ENCODE data around the gene THAP3. TPM values are rescaled to one million over a fixed set of nuclear protein-coding genes. Genes with fewer than 3 reads are reported as not detected.
"Not testable (repeated sequence)": the region's sequence is repeated elsewhere in the genome, so short reads cannot be mapped to it uniquely, and the experiment has no call there.

Gene THAP3
- total RNA-seq, 6 donors from 2014 or later, result 7.7 to 26.2 (median 17.3) TPM

DNA sequence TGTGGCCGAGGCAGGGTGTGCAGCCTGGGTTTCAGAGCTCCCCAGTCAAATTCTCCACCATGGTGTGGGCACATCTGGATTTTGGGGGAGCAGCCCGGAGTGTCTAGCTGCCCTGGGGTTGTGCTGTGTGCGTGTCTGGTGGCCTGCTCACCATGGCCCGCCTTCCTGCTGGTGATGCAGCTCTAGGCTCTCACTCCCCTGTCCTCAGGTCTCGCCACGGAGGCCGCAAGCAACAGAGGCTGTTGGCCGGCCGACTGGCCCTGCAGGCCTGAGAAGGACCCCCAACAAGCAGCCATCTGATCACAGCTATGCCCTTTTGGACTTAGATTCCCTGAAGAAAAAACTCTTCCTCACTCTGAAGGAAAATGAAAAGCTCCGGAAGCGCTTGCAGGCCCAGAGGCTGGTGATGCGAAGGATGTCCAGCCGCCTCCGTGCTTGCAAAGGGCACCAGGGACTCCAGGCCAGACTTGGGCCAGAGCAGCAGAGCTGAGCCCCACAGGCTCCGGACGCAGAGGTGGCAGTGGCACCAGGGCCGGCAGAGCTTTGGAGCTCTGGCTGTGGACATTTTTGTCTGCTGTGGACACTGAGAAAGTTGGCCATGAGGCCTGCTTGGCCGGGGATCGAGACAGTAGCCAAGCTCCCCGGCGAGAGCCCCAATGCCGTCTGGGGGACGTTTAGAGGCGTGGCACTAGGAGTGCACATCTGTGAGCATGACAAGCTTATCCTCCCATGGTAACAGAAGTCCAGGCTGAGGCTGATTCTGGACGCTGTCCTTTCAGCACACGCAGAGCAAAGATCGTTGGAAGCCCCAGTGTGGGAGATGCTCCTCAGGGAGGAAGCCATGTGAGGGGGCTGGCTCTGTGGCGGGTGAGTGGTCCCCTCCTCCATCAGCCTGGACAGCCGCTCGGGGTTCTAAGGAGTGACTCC, 8.2 kb downstream of the THAP3 start:
- DNase-seq (peak in 1 of 2 donors; percentile 58), ATAC-seq (ENCODE audit: low FRiP score in 2 of 2) (no peak)
- Histone ChIP-seq H3K4me1 (peaks cover 0 to 1% (median 0%) of the 10 kb centered on the region in 4 donors), H3K4me3 (no peak overlapping the region), H3K27me3 (no peaks in the 10 kb centered on the region), H3K36me3 (peaks cover 26 to 99% (median 83%) of the 10 kb centered on the region in 4 donors), H3K9me3 (no peaks in the 10 kb centered on the region), H3K27ac (no peak overlapping the region)
- WGBS, 2 donors, result 89 to 94% methylated on average over 24 to 27 of the region's 30 CpGs
- TF ChIP-seq EP300 (IDR thresholded peaks at IDR 0.05) (no peak), POLR2A (IDR thresholded peaks at IDR 0.05) (no peak), POLR2AphosphoS5 (IDR thresholded peaks at IDR 0.05) (no peak)
- TF ChIP-seq, protein P1, sequence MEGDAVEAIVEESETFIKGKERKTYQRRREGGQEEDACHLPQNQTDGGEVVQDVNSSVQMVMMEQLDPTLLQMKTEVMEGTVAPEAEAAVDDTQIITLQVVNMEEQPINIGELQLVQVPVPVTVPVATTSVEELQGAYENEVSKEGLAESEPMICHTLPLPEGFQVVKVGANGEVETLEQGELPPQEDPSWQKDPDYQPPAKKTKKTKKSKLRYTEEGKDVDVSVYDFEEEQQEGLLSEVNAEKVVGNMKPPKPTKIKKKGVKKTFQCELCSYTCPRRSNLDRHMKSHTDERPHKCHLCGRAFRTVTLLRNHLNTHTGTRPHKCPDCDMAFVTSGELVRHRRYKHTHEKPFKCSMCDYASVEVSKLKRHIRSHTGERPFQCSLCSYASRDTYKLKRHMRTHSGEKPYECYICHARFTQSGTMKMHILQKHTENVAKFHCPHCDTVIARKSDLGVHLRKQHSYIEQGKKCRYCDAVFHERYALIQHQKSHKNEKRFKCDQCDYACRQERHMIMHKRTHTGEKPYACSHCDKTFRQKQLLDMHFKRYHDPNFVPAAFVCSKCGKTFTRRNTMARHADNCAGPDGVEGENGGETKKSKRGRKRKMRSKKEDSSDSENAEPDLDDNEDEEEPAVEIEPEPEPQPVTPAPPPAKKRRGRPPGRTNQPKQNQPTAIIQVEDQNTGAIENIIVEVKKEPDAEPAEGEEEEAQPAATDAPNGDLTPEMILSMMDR (IDR thresholded peaks at IDR 0.05), result no peak

DNA sequence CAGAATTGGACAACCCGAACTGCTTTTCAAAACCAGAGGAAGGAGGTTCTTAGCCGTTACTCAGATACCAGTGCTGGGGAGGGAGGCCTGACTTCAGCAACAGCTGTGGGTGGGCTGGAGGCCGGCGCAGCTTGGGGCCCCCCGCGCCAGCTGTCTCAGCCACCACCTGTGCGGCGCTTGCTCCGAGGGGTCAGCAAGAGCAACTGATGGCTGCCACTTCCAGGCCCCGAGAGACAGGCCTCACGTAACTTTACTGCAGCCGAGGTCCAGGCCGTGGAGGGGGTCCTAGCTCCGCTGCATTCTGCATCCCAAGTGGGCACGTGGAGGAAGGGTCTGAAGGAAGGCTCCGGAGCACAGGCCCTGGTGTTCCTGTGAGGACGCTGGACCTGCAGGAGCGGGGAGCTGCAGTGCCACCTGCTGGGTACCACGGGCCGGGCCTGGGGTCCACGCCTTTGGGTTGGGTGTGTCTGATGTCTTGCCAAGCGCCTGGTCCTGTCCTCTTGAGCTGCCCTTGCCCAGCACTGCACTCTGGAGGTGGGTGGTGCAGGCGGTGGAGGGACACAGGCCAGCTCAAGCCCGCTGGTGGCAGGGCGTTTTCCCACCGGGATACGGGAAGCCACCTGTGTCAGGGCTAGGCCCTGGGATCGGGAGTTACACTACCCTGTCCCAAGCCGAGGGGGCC, 9.8 kb downstream of the THAP3 start:
- Histone ChIP-seq H3K27me3 (no peaks in the 10 kb centered on the region), H3K27ac (no peak overlapping the region), H3K4me1 (no peaks in the 10 kb centered on the region), H3K36me3 (peaks cover 26 to 100% (median 80%) of the 10 kb centered on the region in 4 donors), H3K9me3 (no peaks in the 10 kb centered on the region), H3K4me3 (no peak overlapping the region)
- 80% methylated on average over 10 to 24 of the region's 29 CpGs for WGBS, 2 donors
- TF ChIP-seq EP300 (IDR thresholded peaks at IDR 0.05) (no peak), POLR2AphosphoS5 (IDR thresholded peaks at IDR 0.05) (no peak)
- TF ChIP-seq, protein P1 (IDR thresholded peaks at IDR 0.05), result peak in 4 of 6 experiments; percentile 36 to 64 (median 50)
- DNase-seq (peak; percentile 73 to 89), ATAC-seq (ENCODE audit: low FRiP score in 2 of 2) (peak; percentile 32 to 62)

DNA sequence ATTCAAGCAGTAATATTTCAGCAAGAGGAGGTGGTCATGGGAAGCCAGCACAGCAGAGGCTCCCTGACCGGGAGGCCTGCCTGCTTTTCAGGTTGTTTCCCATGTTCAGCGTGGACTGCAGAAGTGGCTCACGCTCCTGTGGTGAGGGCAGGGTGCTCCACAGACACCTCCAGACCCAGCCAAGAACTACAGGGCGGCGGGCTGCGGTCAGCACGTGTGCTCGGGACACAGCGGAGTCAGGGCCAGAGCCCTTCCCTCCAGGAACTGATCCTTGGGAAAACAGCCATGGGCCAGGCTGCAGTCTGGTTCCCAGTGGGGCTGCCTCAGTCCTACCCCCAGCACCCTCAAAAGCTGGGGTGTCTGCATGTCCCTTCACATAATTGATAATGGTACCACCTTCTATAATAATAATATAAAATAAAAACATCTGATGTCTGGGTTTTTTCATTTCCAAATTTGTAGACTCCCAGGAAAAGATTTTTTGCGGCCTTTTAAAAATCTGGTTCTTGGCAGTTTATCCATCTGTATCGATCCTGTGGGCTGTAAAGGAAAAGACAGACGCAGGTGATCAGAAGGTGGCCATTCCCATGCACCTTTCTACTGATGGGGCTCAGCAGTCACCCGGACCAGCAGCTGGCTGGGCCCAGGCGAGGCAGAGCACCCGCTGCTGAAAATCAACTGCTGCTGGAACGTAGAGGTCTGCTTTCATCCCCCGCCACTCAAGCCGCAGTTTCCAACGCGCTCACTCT, 10.7 kb downstream of the THAP3 start:
- TF ChIP-seq EP300 (IDR thresholded peaks at IDR 0.05) (no peak), POLR2AphosphoS5 (IDR thresholded peaks at IDR 0.05) (no peak), POLR2A (IDR thresholded peaks at IDR 0.05) (no peak)
- TF ChIP-seq, protein P1 (IDR thresholded peaks at IDR 0.05), result no peak

DNA sequence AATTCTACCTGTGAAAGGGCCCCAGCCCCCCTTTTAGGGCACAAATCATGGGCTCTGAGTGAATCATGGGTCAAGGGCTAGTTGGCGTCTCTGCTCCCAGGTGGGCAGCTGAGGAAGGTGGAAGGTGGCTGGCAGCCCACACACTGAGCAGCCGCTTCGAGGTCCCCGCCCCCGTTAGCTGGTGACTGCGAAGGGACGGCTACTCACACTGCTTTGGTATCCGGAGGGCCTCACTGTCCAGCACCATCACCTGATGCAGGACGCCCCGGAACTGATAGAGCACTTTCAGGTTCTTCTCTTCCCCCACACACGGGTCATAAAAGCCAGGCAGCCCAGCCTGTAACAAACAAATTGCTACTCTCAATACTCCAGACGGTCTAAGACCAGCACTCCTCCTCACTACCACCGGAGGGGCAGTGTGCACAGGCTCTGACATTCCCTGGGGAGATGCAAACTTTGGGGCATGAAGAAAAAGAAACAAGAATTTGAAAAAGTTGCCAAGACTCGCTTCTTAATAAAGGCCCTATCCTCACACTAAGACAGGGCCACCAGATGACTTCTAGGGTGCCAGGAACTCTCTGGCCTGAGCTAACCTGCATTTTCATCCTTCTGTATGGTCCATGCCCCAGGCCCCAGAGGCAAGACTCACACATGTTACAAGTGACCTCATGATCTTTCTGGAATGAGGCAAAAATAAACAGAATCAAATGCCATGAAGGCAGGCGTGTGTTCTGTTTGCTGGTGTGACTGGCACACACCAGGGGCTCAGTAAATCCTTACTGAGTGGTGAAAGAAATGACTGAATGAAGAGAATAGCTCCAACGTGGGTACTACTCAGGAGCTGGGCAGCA, 11.5 kb downstream of the THAP3 start:
- 84 to 85% methylated on average over 13 to 16 of the region's 16 CpGs for WGBS, 2 donors

More for the DNA sequence above, 10.7 kb downstream of the THAP3 start:
- peaks cover 28 to 100% (median 80%) of the 10 kb centered on the region in 4 donors for H3K36me3 ChIP-seq
- H3K4me1 ChIP-seq, result no peaks in the 10 kb centered on the region
- ATAC-seq (ENCODE audit: low FRiP score in 2 of 2), result no peak
- no peak overlapping the region for H3K27ac ChIP-seq
- H3K27me3 ChIP-seq, result no peaks in the 10 kb centered on the region
- no peaks in the 10 kb centered on the region for H3K9me3 ChIP-seq
- DNase-seq, result no peak
- 90 to 94% methylated on average over 16 to 19 of the region's 20 CpGs for WGBS, 2 donors
- H3K4me3 ChIP-seq, result no peak overlapping the region

DNA sequence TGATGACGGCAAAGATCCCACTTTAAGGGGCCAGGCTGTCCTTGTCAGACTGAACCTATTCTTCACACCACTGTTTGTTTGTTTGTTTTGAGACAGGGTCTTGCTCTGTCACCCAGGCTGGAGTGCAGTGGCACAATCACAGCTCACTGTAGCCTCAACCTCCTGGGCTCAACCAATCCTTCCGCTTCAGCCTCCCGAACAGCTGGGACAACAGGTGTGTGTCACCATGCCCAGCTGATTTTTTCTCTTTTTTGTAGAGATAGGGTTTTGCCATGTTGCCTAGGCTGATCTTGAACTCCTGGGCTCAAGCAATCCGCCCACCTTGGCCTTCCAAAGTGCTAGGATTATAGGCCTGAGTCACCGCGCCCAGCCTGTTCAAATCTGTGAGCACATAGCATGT, 12.1 kb downstream of the THAP3 start:
- DNase-seq; ATAC-seq (ENCODE audit: low FRiP score in 2 of 2); H3K27ac ChIP-seq; H3K9me3 ChIP-seq; H3K27me3 ChIP-seq; H3K4me1 ChIP-seq; H3K4me3 ChIP-seq: not testable (repeated sequence)
- H3K36me3 ChIP-seq, result peaks cover 28 to 95% (median 79%) of the 10 kb centered on the region in 4 donors
- 91 to 95% methylated on average over 6 of the region's 6 CpGs for WGBS, 2 donors

More for the DNA sequence above, 11.5 kb downstream of the THAP3 start:
- no peaks in the 10 kb centered on the region for H3K27me3 ChIP-seq
- DNase-seq (no peak), ATAC-seq (ENCODE audit: low FRiP score in 2 of 2) (no peak)
- H3K27ac ChIP-seq, result no peak overlapping the region
- peaks cover 28 to 99% (median 81%) of the 10 kb centered on the region in 4 donors for H3K36me3 ChIP-seq
- TF ChIP-seq POLR2A (IDR thresholded peaks at IDR 0.05) (no peak), POLR2AphosphoS5 (IDR thresholded peaks at IDR 0.05) (no peak), EP300 (IDR thresholded peaks at IDR 0.05) (no peak)
- TF ChIP-seq, protein P1 (IDR thresholded peaks at IDR 0.05), result no peak
- H3K4me3 ChIP-seq, result no peak overlapping the region
- no peaks in the 10 kb centered on the region for H3K9me3 ChIP-seq
- no peaks in the 10 kb centered on the region for H3K4me1 ChIP-seq

Data from upper lobe of left lung (tissue), 6 donors.